Peyer's patch (tissue), 4 donors: ENCODE measurements around the gene SMIM34.
"Not testable (repeated sequence)": the region's sequence is repeated elsewhere in the genome, so short reads cannot be mapped to it uniquely, and the experiment has no call there.

Source experiments
- CTCF ChIP-seq, 6 experiments: fragments of 450-650 bp in 4 of 6; fragments of 200-600 bp in 2 of 6; sonication (generic) in 1 of 6; IDR thresholded peaks; one replicate each; pipeline ENCODE4 v1.5.1; 2017 to 2019; ENCODE audit warnings: antibody characterized with exemption in 6 of 6, mild to moderate bottlenecking in 3 of 6, moderate library complexity in 1 of 6
- POLR2A ChIP-seq, 2 donors: fragments of 450-650 bp; IDR thresholded peaks; one replicate each; pipeline ENCODE4 v1.5.1; 2017; ENCODE audit warnings: antibody characterized with exemption in 2 of 2, mild to moderate bottlenecking in 2 of 2, moderate library complexity in 2 of 2

GRCh38 chr21:34400522-34400921 lies 23.2 kb downstream of the SMIM34 start:
- TF ChIP-seq CTCF, POLR2A (IDR thresholded peaks at IDR 0.05): not testable (repeated sequence)
